K562 (cell line): ENCODE results near the gene SLC29A2. TPM values are rescaled to one million over a fixed set of nuclear protein-coding genes. Genes with fewer than 3 reads are reported as not detected.
A peak's percentile ranks its signal among the peaks of the same experiment; 100 is the strongest.

Experiments used
- MBD1 ChIP-seq: fragments of 250-450 bp; sonication (Bioruptor Pico); IDR thresholded peaks from 2 replicates; pipeline ENCODE4 v1.8.0; 2022; ENCODE audit warnings: inconsistent platforms
- NR2F6 ChIP-seq: fragments of 450-650 bp; formaldehyde crosslinking; IDR thresholded peaks from 2 replicates; pipeline ENCODE4 v1.4.0; 2020; ENCODE audit warnings: mild to moderate bottlenecking
- PTTG1 ChIP-seq: fragments of 450-650 bp; IDR thresholded peaks from 2 replicates; pipeline ENCODE4 v1.6.1; 2016; ENCODE audit warnings: low read depth, mild to moderate bottlenecking, missing genetic modification characterization, missing compliant biosample characterization
- RCOR1 ChIP-seq, 2 experiments: IDR thresholded peaks; 2 replicates each; pipeline ENCODE4 v1.6.1; 2012; ENCODE audit warnings: low read depth in 2 of 2, low read length in 2 of 2, borderline replicate concordance in 1 of 2, improper control_type of control experiment in 1 of 2
- RFX1 ChIP-seq: fragments of 450-650 bp; IDR thresholded peaks from 2 replicates; pipeline ENCODE4 v1.6.1; 2016; ENCODE audit warnings: mild to moderate bottlenecking, moderate library complexity
- SLC30A9 ChIP-seq: fragments of 250-450 bp; sonication (Bioruptor Pico); IDR thresholded peaks from 2 replicates; pipeline ENCODE4 v1.8.0; 2022; ENCODE audit warnings: mild to moderate bottlenecking, moderate library complexity
- TCF15 ChIP-seq: fragments of 250-450 bp; sonication (Bioruptor Pico); IDR thresholded peaks from 2 replicates; pipeline ENCODE4 v1.8.0; 2022; ENCODE audit warnings: moderate library complexity, mild to moderate bottlenecking, inconsistent platforms
- ZBTB1 ChIP-seq: sonication (generic); formaldehyde crosslinking; IDR thresholded peaks from 2 replicates; pipeline ENCODE4 v1.8.1; 2023; ENCODE audit warnings: missing genetic modification reagents, low read depth, mild to moderate bottlenecking, borderline replicate concordance
- polyA plus RNA-seq, 8 experiments: library from polyadenylated mRNA; depleted of rRNA in 4 of 8; stranded (reverse) in 5 of 8; unstranded in 3 of 8; fragments of >200 nt; fragmentation: Nextera tagmentation in 2 of 8; fragmentation: Illumina TruSeq in 1 of 8; extraction: Ambion mirVana in 2 of 8; extraction: Trizol in 1 of 8; gene quantifications; 2 replicates each; pipeline versions ENCODE4 v1.2.1 to v1.2.3, GENCODE V29; 2011 to 2014; ENCODE audit warnings: inconsistent platforms in 1 of 8, missing spikeins in 1 of 8
- total RNA-seq, 7 experiments: library from RNA; depleted of rRNA in 6 of 7; stranded (reverse); fragments of >200 nt in 6 of 7; fragmentation: Illumina TruSeq in 2 of 7; extraction: Trizol in 2 of 7; gene quantifications; 2 replicates each; pipeline versions ENCODE4 v1.2.1 to v1.2.3, GENCODE V29; 2011 to 2021; ENCODE audit warnings: low replicate concordance in 1 of 7
- TF ChIP-seq, protein P1 (sequence below): fragments of 250-450 bp; sonication (Bioruptor Pico); IDR thresholded peaks from 2 replicates; pipeline ENCODE4 v1.8.0; 2021; ENCODE audit warnings: moderate library complexity, mild to moderate bottlenecking, inconsistent platforms
- TF ChIP-seq, protein P2 (sequence below): fragments of 450-650 bp; IDR thresholded peaks from 2 replicates; pipeline ENCODE4 v1.6.1; 2016; ENCODE audit warnings: low read depth

SLC29A2 gene
- total and polyA plus RNA-seq, 9 of the 15 experiments (the other 6 are each of a cell fraction or from before 2014, with no cell fraction given), result 2.4 to 48.6 (median 14.2) TPM

DNA sequence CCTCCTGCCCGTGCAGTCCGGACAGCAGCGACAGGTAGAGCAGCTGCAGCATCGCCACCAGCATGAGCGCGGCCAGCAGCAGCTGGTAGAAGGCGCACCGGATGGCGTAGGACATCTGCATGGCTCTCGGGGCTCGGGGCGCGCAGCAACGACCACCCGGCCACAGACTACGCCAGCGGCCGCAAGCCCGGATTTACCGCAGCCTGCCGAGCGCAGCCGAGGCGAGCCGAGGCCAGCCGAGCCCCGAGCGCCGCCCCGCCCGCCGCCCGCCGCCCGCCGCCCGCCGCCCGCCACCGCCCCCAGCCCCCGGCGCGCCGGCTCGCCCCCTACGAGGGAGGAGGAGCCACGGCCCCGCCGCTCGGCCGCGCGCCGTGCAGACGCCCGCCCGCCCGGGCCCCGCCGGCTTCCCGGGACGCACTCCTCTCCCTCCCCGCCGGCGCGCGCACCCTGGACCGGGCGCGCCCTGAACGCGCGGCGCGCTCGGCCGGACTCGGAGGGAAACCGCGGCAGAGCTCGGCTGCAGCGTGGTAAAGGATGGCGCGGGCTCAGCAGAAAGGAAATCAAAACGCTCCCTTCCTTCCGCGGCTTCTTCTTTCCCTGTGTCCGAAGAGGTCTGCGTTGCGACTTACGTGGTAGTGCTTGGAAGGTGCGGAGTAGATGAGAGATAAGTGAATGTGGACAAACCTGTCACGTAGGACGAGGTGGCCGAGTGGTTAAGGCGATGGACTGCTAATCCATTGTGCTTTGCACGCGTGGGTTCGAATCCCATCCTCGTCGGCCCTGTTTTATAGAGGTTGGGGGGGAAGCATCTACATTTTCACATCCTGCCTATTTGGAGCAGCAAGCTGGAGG is 23.9 kb downstream of the SLC29A2 start, which contains the start of gene B4GAT1 (continued):
- TF ChIP-seq, protein P1, sequence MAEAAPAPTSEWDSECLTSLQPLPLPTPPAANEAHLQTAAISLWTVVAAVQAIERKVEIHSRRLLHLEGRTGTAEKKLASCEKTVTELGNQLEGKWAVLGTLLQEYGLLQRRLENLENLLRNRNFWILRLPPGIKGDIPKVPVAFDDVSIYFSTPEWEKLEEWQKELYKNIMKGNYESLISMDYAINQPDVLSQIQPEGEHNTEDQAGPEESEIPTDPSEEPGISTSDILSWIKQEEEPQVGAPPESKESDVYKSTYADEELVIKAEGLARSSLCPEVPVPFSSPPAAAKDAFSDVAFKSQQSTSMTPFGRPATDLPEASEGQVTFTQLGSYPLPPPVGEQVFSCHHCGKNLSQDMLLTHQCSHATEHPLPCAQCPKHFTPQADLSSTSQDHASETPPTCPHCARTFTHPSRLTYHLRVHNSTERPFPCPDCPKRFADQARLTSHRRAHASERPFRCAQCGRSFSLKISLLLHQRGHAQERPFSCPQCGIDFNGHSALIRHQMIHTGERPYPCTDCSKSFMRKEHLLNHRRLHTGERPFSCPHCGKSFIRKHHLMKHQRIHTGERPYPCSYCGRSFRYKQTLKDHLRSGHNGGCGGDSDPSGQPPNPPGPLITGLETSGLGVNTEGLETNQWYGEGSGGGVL (CRISPR knock-in tag), result no peak
- TF ChIP-seq ZBTB1 (CRISPR knock-in tag), result no peak
- no peak for TF ChIP-seq PTTG1 (tag)
- TF ChIP-seq, protein P2, sequence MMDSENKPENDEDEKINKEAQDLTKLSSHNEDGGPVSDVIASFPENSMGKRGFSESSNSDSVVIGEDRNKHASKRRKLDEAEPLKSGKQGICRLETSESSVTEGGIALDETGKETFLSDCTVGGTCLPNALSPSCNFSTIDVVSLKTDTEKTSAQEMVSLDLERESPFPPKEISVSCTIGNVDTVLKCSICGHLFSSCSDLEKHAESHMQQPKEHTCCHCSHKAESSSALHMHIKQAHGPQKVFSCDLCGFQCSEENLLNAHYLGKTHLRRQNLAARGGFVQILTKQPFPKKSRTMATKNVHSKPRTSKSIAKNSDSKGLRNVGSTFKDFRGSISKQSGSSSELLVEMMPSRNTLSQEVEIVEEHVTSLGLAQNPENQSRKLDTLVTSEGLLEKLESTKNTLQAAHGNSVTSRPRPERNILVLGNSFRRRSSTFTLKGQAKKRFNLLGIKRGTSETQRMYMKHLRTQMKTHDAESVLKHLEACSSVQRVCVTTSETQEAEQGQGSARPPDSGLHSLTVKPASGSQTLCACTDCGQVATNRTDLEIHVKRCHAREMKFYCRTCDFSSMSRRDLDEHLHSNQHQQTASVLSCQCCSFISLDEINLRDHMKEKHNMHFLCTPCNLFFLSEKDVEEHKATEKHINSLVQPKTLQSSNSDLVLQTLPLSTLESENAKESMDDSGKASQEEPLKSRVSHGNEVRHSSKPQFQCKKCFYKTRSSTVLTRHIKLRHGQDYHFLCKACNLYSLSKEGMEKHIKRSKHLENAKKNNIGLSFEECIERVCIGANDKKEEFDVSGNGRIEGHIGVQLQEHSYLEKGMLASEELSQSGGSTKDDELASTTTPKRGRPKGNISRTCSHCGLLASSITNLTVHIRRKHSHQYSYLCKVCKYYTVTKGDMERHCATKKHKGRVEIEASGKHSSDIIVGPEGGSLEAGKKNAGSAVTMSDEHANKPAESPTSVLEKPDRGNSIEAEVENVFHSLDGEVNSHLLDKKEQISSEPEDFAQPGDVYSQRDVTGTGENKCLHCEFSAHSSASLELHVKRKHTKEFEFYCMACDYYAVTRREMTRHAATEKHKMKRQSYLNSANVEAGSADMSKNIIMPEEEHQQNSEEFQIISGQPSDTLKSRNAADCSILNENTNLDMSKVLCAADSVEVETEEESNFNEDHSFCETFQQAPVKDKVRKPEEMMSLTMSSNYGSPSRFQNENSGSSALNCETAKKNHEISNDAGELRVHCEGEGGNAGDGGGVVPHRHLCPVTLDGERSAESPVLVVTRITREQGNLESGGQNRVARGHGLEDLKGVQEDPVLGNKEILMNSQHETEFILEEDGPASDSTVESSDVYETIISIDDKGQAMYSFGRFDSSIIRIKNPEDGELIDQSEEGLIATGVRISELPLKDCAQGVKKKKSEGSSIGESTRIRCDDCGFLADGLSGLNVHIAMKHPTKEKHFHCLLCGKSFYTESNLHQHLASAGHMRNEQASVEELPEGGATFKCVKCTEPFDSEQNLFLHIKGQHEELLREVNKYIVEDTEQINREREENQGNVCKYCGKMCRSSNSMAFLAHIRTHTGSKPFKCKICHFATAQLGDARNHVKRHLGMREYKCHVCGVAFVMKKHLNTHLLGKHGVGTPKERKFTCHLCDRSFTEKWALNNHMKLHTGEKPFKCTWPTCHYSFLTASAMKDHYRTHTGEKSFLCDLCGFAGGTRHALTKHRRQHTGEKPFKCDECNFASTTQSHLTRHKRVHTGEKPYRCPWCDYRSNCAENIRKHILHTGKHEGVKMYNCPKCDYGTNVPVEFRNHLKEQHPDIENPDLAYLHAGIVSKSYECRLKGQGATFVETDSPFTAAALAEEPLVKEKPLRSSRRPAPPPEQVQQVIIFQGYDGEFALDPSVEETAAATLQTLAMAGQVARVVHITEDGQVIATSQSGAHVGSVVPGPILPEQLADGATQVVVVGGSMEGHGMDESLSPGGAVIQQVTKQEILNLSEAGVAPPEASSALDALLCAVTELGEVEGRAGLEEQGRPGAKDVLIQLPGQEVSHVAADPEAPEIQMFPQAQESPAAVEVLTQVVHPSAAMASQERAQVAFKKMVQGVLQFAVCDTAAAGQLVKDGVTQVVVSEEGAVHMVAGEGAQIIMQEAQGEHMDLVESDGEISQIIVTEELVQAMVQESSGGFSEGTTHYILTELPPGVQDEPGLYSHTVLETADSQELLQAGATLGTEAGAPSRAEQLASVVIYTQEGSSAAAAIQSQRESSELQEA, result peak; percentile 76
- no peak for TF ChIP-seq SLC30A9 (CRISPR knock-in tag)
- TF ChIP-seq RFX1, result no peak
- TF ChIP-seq TCF15 (CRISPR knock-in tag), result no peak
- TF ChIP-seq NR2F6 (CRISPR knock-in tag), result no peak
- TF ChIP-seq RCOR1 (IDR thresholded peaks at IDR 0.05; ENCODE audit: borderline replicate concordance in 1 of 2, low read depth in 2 of 2, low read length in 2 of 2), result peak in 1 of 2 experiments; percentile 71; a peak in 1 of 4 replicates
- no peak for TF ChIP-seq MBD1
